IPS-15b (cell line): ENCODE results near the gene PLEKHG7.
"Not testable (repeated sequence)": the region's sequence is repeated elsewhere in the genome, so short reads cannot be mapped to it uniquely, and the experiment has no call there.

Experiments used
- H3K27me3 ChIP-seq: one replicate; pipeline ENCODE4 v1.6.1; 2013; ENCODE audit warnings: low read length; ENCODE audit not compliant: control insufficient read depth, insufficient read depth
- H3K36me3 ChIP-seq: one replicate; pipeline ENCODE4 v1.6.1; 2013; ENCODE audit warnings: low read length; ENCODE audit not compliant: control insufficient read depth, insufficient read depth
- H3K4me1 ChIP-seq: one replicate; pipeline ENCODE4 v1.6.1; 2013; ENCODE audit warnings: mild to moderate bottlenecking, low read length; ENCODE audit not compliant: control insufficient read depth, insufficient read depth
- H3K4me3 ChIP-seq: one replicate; pipeline ENCODE4 v1.5.1; 2013; ENCODE audit warnings: low read depth, low read length
- H3K9ac ChIP-seq: one replicate; pipeline ENCODE4 v1.6.1; 2013; ENCODE audit warnings: low read depth, mild to moderate bottlenecking, low read length
- H3K9me3 ChIP-seq: one replicate; pipeline ENCODE4 v1.6.1; 2013; ENCODE audit warnings: mild to moderate bottlenecking, low read length; ENCODE audit not compliant: control insufficient read depth, insufficient read depth

PLEKHG7 gene

GRCh38 chr12:92733181-92733580 lies 30.4 kb downstream of the PLEKHG7 start:
- H3K4me1 ChIP-seq, result no peaks in the 10 kb centered on the region
- H3K27me3 ChIP-seq, result no peaks in the 10 kb centered on the region
- H3K4me3 ChIP-seq, result no peak overlapping the region
- H3K36me3 ChIP-seq, result no peaks in the 10 kb centered on the region
- no peak overlapping the region for H3K9ac ChIP-seq
- H3K9me3 ChIP-seq, result no peaks in the 10 kb centered on the region

GRCh38 chr12:92733661-92734060 lies 30.9 kb downstream of the PLEKHG7 start:
- H3K4me3 ChIP-seq, result no peak overlapping the region
- H3K9me3 ChIP-seq, result no peaks in the 10 kb centered on the region
- H3K27me3 ChIP-seq, result no peaks in the 10 kb centered on the region
- no peaks in the 10 kb centered on the region for H3K4me1 ChIP-seq
- H3K9ac ChIP-seq, result no peak overlapping the region
- H3K36me3 ChIP-seq, result no peaks in the 10 kb centered on the region

DNA sequence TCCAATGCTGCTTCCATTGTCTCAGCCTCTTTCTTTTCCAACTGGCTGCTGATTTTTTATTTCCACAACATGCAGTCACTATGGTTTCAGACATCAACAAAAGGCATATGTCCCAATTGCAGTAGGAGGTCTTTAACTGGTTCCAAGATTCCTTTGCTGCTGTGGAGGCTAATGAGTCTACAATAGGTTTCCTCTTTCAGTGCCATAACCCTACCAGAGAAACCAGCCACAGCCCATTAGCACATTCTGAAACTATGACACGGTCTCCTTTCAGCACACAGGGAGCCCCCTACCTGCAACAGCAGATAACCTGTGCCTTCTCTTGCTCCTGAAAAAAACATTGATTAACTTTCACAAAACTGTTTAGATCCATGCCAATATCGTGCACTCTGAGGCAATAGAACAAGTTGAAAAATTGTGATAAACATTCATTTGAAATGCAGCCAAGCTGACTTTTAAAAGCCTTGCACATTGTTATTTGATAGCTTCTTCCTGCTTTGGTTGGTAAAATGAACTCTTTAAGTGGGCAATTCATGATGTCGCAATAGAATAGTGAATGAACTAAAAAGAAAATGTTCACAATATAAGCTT lies 32.4 kb downstream of the PLEKHG7 start:
- no peaks in the 10 kb centered on the region for H3K9me3 ChIP-seq
- H3K36me3 ChIP-seq, result no peaks in the 10 kb centered on the region
- no peak overlapping the region for H3K9ac ChIP-seq
- no peaks in the 10 kb centered on the region for H3K27me3 ChIP-seq
- H3K4me3 ChIP-seq, result no peak overlapping the region
- no peaks in the 10 kb centered on the region for H3K4me1 ChIP-seq

GRCh38 chr12:92736605-92737004 lies 33.8 kb downstream of the PLEKHG7 start:
- no peak overlapping the region for H3K4me3 ChIP-seq
- H3K27me3 ChIP-seq, result no peaks in the 10 kb centered on the region
- H3K9me3 ChIP-seq, result no peaks in the 10 kb centered on the region
- no peaks in the 10 kb centered on the region for H3K4me1 ChIP-seq
- H3K9ac ChIP-seq, result no peak overlapping the region
- H3K36me3 ChIP-seq, result no peaks in the 10 kb centered on the region

DNA sequence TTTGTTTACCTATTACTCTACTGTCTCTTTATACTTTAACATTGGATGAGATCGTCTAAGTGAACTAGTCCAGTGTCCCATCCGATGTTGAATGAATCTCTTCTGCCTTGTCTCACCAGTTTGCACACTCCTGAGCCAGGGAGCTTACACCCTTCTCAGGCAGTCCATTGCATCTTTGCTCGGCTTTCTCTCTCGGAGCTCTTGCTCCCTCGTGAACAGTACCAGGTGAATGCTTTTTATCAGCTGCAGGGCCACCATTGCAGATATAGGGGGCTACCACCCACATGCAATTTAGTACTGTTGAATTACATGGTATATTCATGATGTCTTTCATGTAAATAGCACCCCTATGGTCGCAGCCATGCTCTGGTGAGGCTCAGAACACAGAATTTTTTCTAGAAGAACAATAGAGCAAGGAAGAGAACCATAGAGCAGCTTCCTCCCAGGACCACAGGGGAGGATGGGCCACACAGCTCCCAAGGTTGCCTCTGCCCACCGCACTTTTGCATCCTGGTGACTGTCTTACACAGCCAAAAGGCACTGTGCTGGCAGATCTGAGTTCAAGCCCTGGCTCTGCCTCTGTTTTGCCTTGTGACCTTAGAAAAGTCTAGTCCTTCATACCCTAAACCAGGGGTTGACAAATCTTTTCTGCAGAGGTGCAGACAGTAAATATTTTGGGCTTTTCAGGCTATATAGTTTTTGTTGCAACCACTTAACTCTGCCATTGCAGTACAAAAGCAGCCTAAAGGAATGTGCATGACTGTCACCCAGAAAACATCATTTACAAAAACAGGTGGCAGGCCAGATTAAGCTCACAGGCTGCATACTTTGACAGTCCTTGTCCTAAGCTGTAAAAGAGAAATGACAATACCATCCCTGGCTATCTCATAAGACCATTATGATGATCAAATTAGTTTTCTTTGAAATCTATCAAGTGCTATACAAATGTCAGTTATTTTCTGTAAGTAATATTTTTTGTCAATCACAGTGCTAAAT lies 35.4 kb downstream of the PLEKHG7 start:
- Histone ChIP-seq H3K4me1 (no peaks in the 10 kb centered on the region), H3K27me3 (no peaks in the 10 kb centered on the region), H3K9ac (no peak overlapping the region), H3K4me3 (no peak overlapping the region), H3K9me3 (no peaks in the 10 kb centered on the region), H3K36me3 (no peaks in the 10 kb centered on the region)

DNA sequence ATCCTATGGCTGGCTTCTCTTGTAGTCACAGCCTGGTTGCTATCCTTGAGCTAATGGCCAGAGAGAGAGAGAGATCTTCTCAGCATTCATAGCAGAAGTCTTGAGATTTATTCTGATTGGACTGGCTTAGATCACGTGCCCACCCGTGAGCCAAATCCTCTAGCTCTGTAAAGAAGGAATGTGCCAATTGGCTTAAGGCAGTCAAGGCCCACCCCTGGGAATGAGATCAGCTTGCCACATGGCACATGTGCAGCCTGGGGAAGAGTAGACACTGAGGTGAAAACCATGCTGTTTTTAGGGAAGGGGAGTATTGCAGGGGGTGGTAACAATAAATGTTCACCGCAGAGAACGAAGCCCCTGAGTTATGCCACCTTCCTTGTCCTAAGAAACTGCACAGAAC lies 36.3 kb downstream of the PLEKHG7 start:
- Histone ChIP-seq H3K27me3 (no peaks in the 10 kb centered on the region), H3K9ac (no peak overlapping the region), H3K9me3 (no peaks in the 10 kb centered on the region), H3K4me1 (no peaks in the 10 kb centered on the region), H3K36me3 (no peaks in the 10 kb centered on the region), H3K4me3 (no peak overlapping the region)

DNA sequence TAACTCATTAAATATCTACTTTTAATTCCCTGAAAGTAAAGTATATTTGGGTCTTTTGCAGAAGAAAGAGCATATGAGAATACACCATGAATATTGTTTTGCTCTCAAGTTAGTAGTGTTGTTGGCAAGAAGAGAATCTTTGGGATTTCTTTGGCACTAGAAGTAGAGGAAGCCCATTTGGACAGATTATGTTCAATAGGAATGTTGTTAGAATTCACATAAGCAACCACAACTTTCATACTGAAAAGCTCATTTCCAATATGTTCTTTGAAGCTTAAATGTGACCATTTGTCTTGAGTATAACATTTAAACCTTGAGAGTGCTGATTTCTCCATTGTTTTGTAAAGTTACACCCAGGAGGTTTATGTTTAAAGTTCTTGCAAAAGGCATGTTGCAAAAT lies 37.6 kb downstream of the PLEKHG7 start:
- Histone ChIP-seq H3K9ac (no peak overlapping the region), H3K36me3 (no peaks in the 10 kb centered on the region), H3K4me1 (no peaks in the 10 kb centered on the region), H3K27me3 (no peaks in the 10 kb centered on the region), H3K9me3 (no peaks in the 10 kb centered on the region), H3K4me3 (no peak overlapping the region)

GRCh38 chr12:92743026-92743425 lies 40.2 kb downstream of the PLEKHG7 start:
- no peaks in the 10 kb centered on the region for H3K36me3 ChIP-seq
- H3K4me1 ChIP-seq, result no peaks in the 10 kb centered on the region
- no peaks in the 10 kb centered on the region for H3K27me3 ChIP-seq
- H3K9ac ChIP-seq, result no peak overlapping the region
- H3K4me3 ChIP-seq, result no peak overlapping the region
- H3K9me3 ChIP-seq, result no peaks in the 10 kb centered on the region

DNA sequence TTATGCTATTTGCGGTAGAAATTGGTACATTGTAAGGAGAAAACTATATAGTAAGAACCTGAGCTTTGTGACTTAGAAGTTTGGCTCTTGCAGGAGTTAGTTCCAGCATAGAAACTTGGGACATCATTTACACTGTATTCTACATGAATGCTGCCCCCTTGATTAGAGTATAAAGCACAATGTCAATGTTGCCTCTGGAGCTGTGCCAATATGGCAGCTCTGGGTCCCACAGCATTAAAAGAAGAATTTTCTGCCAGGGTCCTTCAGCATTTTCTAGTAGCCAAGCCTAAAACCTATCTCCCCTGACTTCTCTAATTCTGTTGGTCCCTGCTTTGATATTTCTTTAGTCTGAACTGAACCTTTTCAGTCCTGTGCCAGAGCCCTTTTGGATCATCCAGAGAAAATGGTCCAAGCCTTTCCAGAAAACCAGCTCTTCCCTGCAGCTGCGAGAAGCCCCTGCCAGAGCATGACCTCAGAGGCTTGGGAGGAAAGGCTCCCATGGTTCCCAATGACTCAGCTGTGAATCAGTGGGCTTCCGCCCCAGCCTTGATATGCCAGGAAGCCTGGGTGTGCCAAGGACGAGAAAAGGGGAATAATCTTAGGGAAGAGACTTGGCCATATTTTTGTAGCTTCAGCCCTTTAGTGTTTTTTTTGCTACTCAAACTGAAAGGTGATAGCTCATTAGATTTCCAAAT lies 43.2 kb downstream of the PLEKHG7 start:
- Histone ChIP-seq H3K9me3 (no peaks in the 10 kb centered on the region), H3K27me3 (no peaks in the 10 kb centered on the region), H3K4me3 (no peak overlapping the region), H3K36me3 (no peaks in the 10 kb centered on the region), H3K4me1 (no peaks in the 10 kb centered on the region), H3K9ac (no peak overlapping the region)

- Histone ChIP-seq H3K9ac (no peak overlapping the region), H3K36me3 (no peaks in the 10 kb centered on the region), H3K4me3 (no peak overlapping the region), H3K9me3 (no peaks in the 10 kb centered on the region), H3K4me1 (no peaks in the 10 kb centered on the region), H3K27me3 (no peaks in the 10 kb centered on the region)
Measured at GRCh38 chr12:92747151-92747550, 44.4 kb downstream of the PLEKHG7 start.

DNA sequence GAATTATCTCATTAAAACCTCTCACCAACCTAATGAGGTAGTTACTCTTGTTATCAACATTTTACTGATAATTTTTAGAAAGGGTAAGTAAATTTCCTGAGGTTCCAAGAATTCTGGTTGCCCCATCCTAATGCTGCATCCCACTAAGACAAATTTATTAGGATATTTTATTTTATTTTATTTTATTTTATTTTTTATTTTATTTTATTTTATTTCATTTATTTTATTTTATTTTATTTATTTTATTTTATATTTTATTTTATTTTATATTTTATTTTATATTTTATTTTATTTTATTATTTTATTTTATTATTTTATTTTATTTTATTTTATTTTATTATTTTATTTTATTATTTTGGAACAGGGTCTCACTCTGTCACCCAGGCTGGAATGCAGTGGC lies 46.9 kb downstream of the PLEKHG7 start:
- not testable (repeated sequence) for H3K27me3 ChIP-seq, H3K4me1 ChIP-seq, H3K4me3 ChIP-seq, H3K36me3 ChIP-seq, H3K9ac ChIP-seq, H3K9me3 ChIP-seq
